GM23338 (cell line): ENCODE data around the gene CUTC. TPM values are rescaled to one million over a fixed set of nuclear protein-coding genes. Genes with fewer than 3 reads are reported as not detected.

Experiments
- ATAC-seq: fragments of 200-7000 bp; cut with Tn5 transposase; 3 replicates; pipeline ENCODE4 v1.9.1; 2020
- DNase-seq: peaks from one replicate; pipeline ENCODE4 v3.0.0-alpha.2; 2015; ENCODE audit warnings: low spot score
- H2AFZ ChIP-seq: fragments of 200-600 bp; sonication (generic); 2 replicates; pipeline ENCODE4 v1.8.0; 2016; ENCODE audit warnings: antibody characterized with exemption, mild to moderate bottlenecking, moderate library complexity
- H3F3A ChIP-seq: fragments of 200-600 bp; sonication (generic); replicated peaks from 2 replicates; pipeline ENCODE4 v1.8.0; 2017; ENCODE audit warnings: antibody characterized with exemption, mixed run types, low read depth
- H3K27ac ChIP-seq: fragments of 200-600 bp; sonication (generic); 2 replicates; pipeline ENCODE4 v1.6.1; 2016; ENCODE audit warnings: low read depth
- H3K27me3 ChIP-seq: fragments of 200-600 bp; sonication (generic); 2 replicates; pipeline ENCODE4 v1.8.0; 2016; ENCODE audit warnings: mild to moderate bottlenecking, mixed run types, moderate library complexity; ENCODE audit not compliant: insufficient read depth
- H3K36me3 ChIP-seq: fragments of 200-600 bp; sonication (generic); 2 replicates; pipeline ENCODE4 v1.8.0; 2016; ENCODE audit warnings: mild to moderate bottlenecking; ENCODE audit not compliant: insufficient read depth
- H3K4me1 ChIP-seq: fragments of 200-600 bp; sonication (generic); 2 replicates; pipeline ENCODE4 v1.8.0; 2016; ENCODE audit warnings: mild to moderate bottlenecking, moderate library complexity; ENCODE audit not compliant: insufficient read depth
- H3K4me2 ChIP-seq: fragments of 200-600 bp; sonication (generic); 2 replicates; pipeline ENCODE4 v1.7.1; 2017; ENCODE audit warnings: mixed run types
- H3K4me3 ChIP-seq: fragments of 200-600 bp; sonication (generic); 2 replicates; pipeline ENCODE4 v1.6.1; 2016; ENCODE audit warnings: mixed run types
- H3K79me2 ChIP-seq: fragments of 200-600 bp; sonication (generic); replicated peaks from 2 replicates; pipeline ENCODE4 v1.8.0; 2017; ENCODE audit warnings: mild to moderate bottlenecking; ENCODE audit not compliant: insufficient read depth
- H3K9me2 ChIP-seq: fragments of 200-600 bp; sonication (generic); 2 replicates; pipeline ENCODE4 v1.8.0; 2017; ENCODE audit not compliant: insufficient read depth
- H4K20me1 ChIP-seq: fragments of 200-600 bp; sonication (generic); replicated peaks from 2 replicates; pipeline ENCODE4 v1.8.0; 2017; ENCODE audit warnings: mild to moderate bottlenecking; ENCODE audit not compliant: insufficient read depth
- H3K27ac Mint-ChIP-seq: 2 replicates; pipeline ENCODE4 v1.8.0; 2020; ENCODE audit warnings: inconsistent platforms, mild to moderate bottlenecking, moderate library complexity, mixed read lengths
- H3K27me3 Mint-ChIP-seq: 3 replicates; pipeline ENCODE4 v1.8.0; 2022; ENCODE audit warnings: low read depth, mild to moderate bottlenecking, moderate library complexity, mixed read lengths, inconsistent platforms; ENCODE audit not compliant: insufficient read depth, poor library complexity
- H3K36me3 Mint-ChIP-seq: 3 replicates; pipeline ENCODE4 v1.8.0; 2021; ENCODE audit warnings: low read depth, mild to moderate bottlenecking, inconsistent platforms, moderate library complexity, mixed read lengths
- H3K4me1 Mint-ChIP-seq: 3 replicates; pipeline ENCODE4 v1.8.0; 2020; ENCODE audit warnings: mild to moderate bottlenecking, inconsistent platforms, mixed read lengths
- H3K4me3 Mint-ChIP-seq: 3 replicates; pipeline ENCODE4 v1.8.0; 2021; ENCODE audit warnings: moderate library complexity, mild to moderate bottlenecking, inconsistent platforms, mixed read lengths
- H3K9me3 Mint-ChIP-seq: 3 replicates; pipeline ENCODE4 v1.8.0; 2020; ENCODE audit warnings: moderate library complexity, mild to moderate bottlenecking, inconsistent platforms, mixed read lengths
- CREB1 ChIP-seq: fragments of 250-450 bp; sonication (Bioruptor Pico); IDR thresholded peaks from 2 replicates; pipeline ENCODE4 v1.5.0; 2020; ENCODE audit warnings: low read depth, mild to moderate bottlenecking, moderate library complexity
- EZH2 ChIP-seq: fragments of 200-600 bp; sonication (generic); IDR thresholded peaks from one replicate; pipeline ENCODE4 v1.8.0; 2017; ENCODE audit warnings: antibody characterized with exemption, mild to moderate bottlenecking, low read depth; ENCODE audit not compliant: unreplicated experiment
- EZH2phosphoT487 ChIP-seq: fragments of 200-600 bp; sonication (generic); IDR thresholded peaks from one replicate; pipeline ENCODE4 v1.8.1; 2018; ENCODE audit warnings: antibody characterized with exemption; ENCODE audit not compliant: unreplicated experiment
- JUNB ChIP-seq: IDR thresholded peaks from one replicate; pipeline ENCODE4 v1.6.1; 2016; ENCODE audit warnings: antibody characterized with exemption; ENCODE audit not compliant: unreplicated experiment
- NANOG ChIP-seq: IDR thresholded peaks from 2 replicates; pipeline ENCODE4 v1.6.1; 2016; ENCODE audit warnings: antibody characterized with exemption, borderline replicate concordance
- POLR2AphosphoS5 ChIP-seq: IDR thresholded peaks from 2 replicates; pipeline ENCODE4 v1.6.1; 2016; ENCODE audit warnings: antibody characterized with exemption, low read depth
- STAT1 ChIP-seq: IDR thresholded peaks from one replicate; pipeline ENCODE4 v1.6.1; 2016; ENCODE audit warnings: antibody characterized with exemption; ENCODE audit not compliant: unreplicated experiment
- ZNF114 ChIP-seq: fragments of 250-450 bp; sonication (Bioruptor Pico); IDR thresholded peaks from 2 replicates; pipeline ENCODE4 v1.5.0; 2020; ENCODE audit warnings: mild to moderate bottlenecking, moderate library complexity
- ZNF331 ChIP-seq: fragments of 250-450 bp; sonication (Bioruptor Pico); IDR thresholded peaks from 2 replicates; pipeline ENCODE4 v1.5.0; 2020; ENCODE audit warnings: low read depth, mild to moderate bottlenecking, moderate library complexity
- polyA plus RNA-seq: library from polyadenylated mRNA; unstranded; fragments of >200 nt; fragmentation: Nextera tagmentation; extraction: Ambion mirVana; gene quantifications from 2 replicates; pipeline ENCODE4 v1.2.1, GENCODE V29; 2016
- total RNA-seq: library from RNA; depleted of rRNA; stranded (reverse); fragments of >200 nt; shearing (Covaris generic); gene quantifications from 2 replicates; pipeline ENCODE4 v1.2.3, GENCODE V29; 2014
- TF ChIP-seq, protein P1 (sequence below): fragments of 250-450 bp; sonication (Bioruptor Pico); IDR thresholded peaks from 2 replicates; pipeline ENCODE4 v1.5.0; 2020; ENCODE audit warnings: mild to moderate bottlenecking, moderate library complexity
- TF ChIP-seq, protein P2 (sequence below), 2 experiments: fragments of 200-600 bp in 1 of 2; sonication (generic) in 1 of 2; conservative IDR thresholded peaks; 2 replicates each; pipeline versions ENCODE4 v1.5.1 to v1.6.1; 2016 to 2017; ENCODE audit warnings: antibody characterized with exemption in 2 of 2, low read depth in 2 of 2, mild to moderate bottlenecking in 2 of 2, moderate library complexity in 1 of 2
- TF ChIP-seq, protein P3 (sequence below): IDR thresholded peaks from one replicate; pipeline ENCODE4 v1.6.1; 2018; ENCODE audit warnings: antibody characterized with exemption; ENCODE audit not compliant: unreplicated experiment
- TF ChIP-seq, protein P4 (sequence below): IDR thresholded peaks from 2 replicates; pipeline ENCODE4 v1.6.1; 2016; ENCODE audit warnings: antibody characterized with exemption

CUTC gene
- total and polyA plus RNA-seq, 2 experiments from 2014 or later: 20.2 to 30.4 TPM

DNA sequence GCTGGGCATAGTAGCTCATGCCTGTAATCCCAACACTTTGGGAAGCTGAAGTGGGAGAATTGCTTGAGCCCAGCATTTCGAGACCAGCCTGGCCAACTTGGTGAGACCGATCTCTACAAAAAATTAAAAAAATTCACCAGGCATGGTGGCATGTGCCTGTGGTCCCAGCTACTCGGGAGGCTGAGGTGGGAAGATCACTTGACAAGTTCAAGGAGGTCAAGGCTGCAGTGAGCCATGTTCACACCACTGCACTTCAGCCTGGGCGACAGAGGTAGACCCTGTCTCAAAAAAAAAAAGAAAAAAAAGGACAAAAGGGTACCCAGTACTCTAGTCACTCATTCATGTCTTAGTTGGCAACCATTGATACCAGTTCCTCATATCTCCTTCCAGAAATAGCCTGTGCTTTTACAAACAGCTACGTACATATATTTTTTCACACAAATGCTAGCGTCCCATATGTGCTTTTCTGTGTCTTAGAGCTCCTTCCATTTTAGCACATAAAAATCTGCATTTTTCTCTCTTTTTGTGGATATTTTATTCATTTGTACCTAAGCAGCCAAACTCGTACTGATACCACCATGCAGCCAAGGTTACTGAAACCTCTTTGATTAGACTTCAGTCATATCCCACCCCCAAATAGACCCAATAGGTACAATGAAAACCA, 55.9 kb downstream of the CUTC start:
- ATAC-seq (no peak), DNase-seq (no peak)
- Mint-ChIP-seq H3K4me3 (no peak overlapping the region), H3K27ac (no peak overlapping the region), H3K4me1 (peaks cover 18% of the 10 kb centered on the region), H3K36me3 (peaks cover 2% of the 10 kb centered on the region; the same call in 1 of the 3 replicates), H3K9me3 (no peaks in the 10 kb centered on the region; the same call in 2 of the 3 replicates), H3K27me3 (peaks cover 2% of the 10 kb centered on the region)
- Histone ChIP-seq H3K79me2 (no peaks in the 10 kb centered on the region), H3F3A (no peaks in the 10 kb centered on the region), H3K4me2 (no peak overlapping the region), H3K4me3 (no peak overlapping the region), H2AFZ (no peak overlapping the region), H3K36me3 (no peaks in the 10 kb centered on the region), H3K4me1 (peaks cover 8% of the 10 kb centered on the region; the same call in 1 of the 2 replicates), H4K20me1 (no peaks in the 10 kb centered on the region), H3K27ac (no peak overlapping the region), H3K9me2 (no peaks in the 10 kb centered on the region), H3K27me3 (no peaks in the 10 kb centered on the region)
- TF ChIP-seq EZH2 (no peak), ZNF114 (CRISPR knock-in tag) (no peak), NANOG (no peak), POLR2AphosphoS5 (no peak), EZH2phosphoT487 (no peak), STAT1 (no peak), ZNF331 (CRISPR knock-in tag) (no peak), JUNB (no peak), CREB1 (CRISPR knock-in tag) (no peak)
- TF ChIP-seq, protein P1, sequence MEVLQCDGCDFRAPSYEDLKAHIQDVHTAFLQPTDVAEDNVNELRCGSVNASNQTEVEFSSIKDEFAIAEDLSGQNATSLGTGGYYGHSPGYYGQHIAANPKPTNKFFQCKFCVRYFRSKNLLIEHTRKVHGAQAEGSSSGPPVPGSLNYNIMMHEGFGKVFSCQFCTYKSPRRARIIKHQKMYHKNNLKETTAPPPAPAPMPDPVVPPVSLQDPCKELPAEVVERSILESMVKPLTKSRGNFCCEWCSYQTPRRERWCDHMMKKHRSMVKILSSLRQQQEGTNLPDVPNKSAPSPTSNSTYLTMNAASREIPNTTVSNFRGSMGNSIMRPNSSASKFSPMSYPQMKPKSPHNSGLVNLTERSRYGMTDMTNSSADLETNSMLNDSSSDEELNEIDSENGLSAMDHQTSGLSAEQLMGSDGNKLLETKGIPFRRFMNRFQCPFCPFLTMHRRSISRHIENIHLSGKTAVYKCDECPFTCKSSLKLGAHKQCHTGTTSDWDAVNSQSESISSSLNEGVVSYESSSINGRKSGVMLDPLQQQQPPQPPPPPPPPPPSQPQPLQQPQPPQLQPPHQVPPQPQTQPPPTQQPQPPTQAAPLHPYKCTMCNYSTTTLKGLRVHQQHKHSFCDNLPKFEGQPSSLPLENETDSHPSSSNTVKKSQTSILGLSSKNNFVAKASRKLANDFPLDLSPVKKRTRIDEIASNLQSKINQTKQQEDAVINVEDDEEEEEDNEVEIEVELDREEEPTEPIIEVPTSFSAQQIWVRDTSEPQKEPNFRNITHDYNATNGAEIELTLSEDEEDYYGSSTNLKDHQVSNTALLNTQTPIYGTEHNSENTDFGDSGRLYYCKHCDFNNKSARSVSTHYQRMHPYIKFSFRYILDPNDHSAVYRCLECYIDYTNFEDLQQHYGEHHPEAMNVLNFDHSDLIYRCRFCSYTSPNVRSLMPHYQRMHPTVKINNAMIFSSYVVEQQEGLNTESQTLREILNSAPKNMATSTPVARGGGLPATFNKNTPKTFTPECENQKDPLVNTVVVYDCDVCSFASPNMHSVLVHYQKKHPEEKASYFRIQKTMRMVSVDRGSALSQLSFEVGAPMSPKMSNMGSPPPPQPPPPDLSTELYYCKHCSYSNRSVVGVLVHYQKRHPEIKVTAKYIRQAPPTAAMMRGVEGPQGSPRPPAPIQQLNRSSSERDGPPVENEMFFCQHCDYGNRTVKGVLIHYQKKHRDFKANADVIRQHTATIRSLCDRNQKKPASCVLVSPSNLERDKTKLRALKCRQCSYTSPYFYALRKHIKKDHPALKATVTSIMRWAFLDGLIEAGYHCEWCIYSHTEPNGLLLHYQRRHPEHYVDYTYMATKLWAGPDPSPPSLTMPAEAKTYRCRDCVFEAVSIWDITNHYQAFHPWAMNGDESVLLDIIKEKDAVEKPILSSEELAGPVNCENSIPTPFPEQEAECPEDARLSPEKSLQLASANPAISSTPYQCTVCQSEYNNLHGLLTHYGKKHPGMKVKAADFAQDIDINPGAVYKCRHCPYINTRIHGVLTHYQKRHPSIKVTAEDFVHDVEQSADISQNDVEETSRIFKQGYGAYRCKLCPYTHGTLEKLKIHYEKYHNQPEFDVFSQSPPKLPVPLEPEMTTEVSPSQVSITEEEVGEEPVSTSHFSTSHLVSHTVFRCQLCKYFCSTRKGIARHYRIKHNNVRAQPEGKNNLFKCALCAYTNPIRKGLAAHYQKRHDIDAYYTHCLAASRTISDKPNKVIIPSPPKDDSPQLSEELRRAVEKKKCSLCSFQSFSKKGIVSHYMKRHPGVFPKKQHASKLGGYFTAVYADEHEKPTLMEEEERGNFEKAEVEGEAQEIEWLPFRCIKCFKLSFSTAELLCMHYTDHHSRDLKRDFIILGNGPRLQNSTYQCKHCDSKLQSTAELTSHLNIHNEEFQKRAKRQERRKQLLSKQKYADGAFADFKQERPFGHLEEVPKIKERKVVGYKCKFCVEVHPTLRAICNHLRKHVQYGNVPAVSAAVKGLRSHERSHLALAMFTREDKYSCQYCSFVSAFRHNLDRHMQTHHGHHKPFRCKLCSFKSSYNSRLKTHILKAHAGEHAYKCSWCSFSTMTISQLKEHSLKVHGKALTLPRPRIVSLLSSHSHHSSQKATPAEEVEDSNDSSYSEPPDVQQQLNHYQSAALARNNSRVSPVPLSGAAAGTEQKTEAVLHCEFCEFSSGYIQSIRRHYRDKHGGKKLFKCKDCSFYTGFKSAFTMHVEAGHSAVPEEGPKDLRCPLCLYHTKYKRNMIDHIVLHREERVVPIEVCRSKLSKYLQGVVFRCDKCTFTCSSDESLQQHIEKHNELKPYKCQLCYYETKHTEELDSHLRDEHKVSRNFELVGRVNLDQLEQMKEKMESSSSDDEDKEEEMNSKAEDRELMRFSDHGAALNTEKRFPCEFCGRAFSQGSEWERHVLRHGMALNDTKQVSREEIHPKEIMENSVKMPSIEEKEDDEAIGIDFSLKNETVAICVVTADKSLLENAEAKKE (CRISPR knock-in tag): no peak
- TF ChIP-seq, protein P2, sequence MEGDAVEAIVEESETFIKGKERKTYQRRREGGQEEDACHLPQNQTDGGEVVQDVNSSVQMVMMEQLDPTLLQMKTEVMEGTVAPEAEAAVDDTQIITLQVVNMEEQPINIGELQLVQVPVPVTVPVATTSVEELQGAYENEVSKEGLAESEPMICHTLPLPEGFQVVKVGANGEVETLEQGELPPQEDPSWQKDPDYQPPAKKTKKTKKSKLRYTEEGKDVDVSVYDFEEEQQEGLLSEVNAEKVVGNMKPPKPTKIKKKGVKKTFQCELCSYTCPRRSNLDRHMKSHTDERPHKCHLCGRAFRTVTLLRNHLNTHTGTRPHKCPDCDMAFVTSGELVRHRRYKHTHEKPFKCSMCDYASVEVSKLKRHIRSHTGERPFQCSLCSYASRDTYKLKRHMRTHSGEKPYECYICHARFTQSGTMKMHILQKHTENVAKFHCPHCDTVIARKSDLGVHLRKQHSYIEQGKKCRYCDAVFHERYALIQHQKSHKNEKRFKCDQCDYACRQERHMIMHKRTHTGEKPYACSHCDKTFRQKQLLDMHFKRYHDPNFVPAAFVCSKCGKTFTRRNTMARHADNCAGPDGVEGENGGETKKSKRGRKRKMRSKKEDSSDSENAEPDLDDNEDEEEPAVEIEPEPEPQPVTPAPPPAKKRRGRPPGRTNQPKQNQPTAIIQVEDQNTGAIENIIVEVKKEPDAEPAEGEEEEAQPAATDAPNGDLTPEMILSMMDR (conservative IDR thresholded peaks at IDR 0.05; ENCODE audit: low read depth in 2 of 2): no peak
- TF ChIP-seq, protein P3, sequence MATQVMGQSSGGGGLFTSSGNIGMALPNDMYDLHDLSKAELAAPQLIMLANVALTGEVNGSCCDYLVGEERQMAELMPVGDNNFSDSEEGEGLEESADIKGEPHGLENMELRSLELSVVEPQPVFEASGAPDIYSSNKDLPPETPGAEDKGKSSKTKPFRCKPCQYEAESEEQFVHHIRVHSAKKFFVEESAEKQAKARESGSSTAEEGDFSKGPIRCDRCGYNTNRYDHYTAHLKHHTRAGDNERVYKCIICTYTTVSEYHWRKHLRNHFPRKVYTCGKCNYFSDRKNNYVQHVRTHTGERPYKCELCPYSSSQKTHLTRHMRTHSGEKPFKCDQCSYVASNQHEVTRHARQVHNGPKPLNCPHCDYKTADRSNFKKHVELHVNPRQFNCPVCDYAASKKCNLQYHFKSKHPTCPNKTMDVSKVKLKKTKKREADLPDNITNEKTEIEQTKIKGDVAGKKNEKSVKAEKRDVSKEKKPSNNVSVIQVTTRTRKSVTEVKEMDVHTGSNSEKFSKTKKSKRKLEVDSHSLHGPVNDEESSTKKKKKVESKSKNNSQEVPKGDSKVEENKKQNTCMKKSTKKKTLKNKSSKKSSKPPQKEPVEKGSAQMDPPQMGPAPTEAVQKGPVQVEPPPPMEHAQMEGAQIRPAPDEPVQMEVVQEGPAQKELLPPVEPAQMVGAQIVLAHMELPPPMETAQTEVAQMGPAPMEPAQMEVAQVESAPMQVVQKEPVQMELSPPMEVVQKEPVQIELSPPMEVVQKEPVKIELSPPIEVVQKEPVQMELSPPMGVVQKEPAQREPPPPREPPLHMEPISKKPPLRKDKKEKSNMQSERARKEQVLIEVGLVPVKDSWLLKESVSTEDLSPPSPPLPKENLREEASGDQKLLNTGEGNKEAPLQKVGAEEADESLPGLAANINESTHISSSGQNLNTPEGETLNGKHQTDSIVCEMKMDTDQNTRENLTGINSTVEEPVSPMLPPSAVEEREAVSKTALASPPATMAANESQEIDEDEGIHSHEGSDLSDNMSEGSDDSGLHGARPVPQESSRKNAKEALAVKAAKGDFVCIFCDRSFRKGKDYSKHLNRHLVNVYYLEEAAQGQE: no peak
- TF ChIP-seq, protein P4, sequence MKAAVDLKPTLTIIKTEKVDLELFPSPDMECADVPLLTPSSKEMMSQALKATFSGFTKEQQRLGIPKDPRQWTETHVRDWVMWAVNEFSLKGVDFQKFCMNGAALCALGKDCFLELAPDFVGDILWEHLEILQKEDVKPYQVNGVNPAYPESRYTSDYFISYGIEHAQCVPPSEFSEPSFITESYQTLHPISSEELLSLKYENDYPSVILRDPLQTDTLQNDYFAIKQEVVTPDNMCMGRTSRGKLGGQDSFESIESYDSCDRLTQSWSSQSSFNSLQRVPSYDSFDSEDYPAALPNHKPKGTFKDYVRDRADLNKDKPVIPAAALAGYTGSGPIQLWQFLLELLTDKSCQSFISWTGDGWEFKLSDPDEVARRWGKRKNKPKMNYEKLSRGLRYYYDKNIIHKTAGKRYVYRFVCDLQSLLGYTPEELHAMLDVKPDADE: no peak
